Gastroesophageal sphincter (tissue), 3 donors: ENCODE measurements around the gene AKAP13.

Source experiments
- CTCF ChIP-seq, 4 experiments: fragments of 200-600 bp in 2 of 4; fragments of 450-650 bp in 2 of 4; sonication (generic) in 1 of 4; IDR thresholded peaks; one replicate each; pipeline ENCODE4 v1.5.1; 2017 to 2019; ENCODE audit warnings: antibody characterized with exemption in 4 of 4, mild to moderate bottlenecking in 2 of 4, moderate library complexity in 2 of 4
- POLR2A ChIP-seq, 2 donors: fragments of 450-650 bp; IDR thresholded peaks; one replicate each; pipeline ENCODE4 v1.6.1; 2017; ENCODE audit warnings: antibody characterized with exemption in 2 of 2, mild to moderate bottlenecking in 2 of 2, moderate library complexity in 1 of 2
- POLR2AphosphoS5 ChIP-seq: sonication (generic); formaldehyde crosslinking; IDR thresholded peaks from one replicate; pipeline ENCODE4 v1.6.1; 2017; ENCODE audit warnings: antibody characterized with exemption

GRCh38 chr15:85515212-85515611 lies 134.8 kb downstream of the AKAP13 start:
- no peak for TF ChIP-seq CTCF (IDR thresholded peaks at IDR 0.05)
- TF ChIP-seq POLR2A (IDR thresholded peaks at IDR 0.05) = no peak
- no peak for TF ChIP-seq POLR2AphosphoS5
